Iris pigment epithelial cell (primary cell): ENCODE measurements around the gene NOSIP.
A peak's percentile ranks its signal among the peaks of the same experiment; 100 is the strongest.

ENCODE experiments used
- DNase-seq: peaks from one replicate; pipeline ENCODE4 v3.0.0-alpha.2; 2011; ENCODE audit warnings: low read depth

Gene NOSIP

GRCh38 chr19:49573009-49573408 is 7.3 kb downstream of the NOSIP start:
- no peak for DNase-seq

- no peak for DNase-seq
Measured at GRCh38 chr19:49570997-49571676, 9.2 kb downstream of the NOSIP start.

GRCh38 chr19:49570138-49570856 is 10.1 kb downstream of the NOSIP start:
- DNase-seq = peak; percentile 73

DNA sequence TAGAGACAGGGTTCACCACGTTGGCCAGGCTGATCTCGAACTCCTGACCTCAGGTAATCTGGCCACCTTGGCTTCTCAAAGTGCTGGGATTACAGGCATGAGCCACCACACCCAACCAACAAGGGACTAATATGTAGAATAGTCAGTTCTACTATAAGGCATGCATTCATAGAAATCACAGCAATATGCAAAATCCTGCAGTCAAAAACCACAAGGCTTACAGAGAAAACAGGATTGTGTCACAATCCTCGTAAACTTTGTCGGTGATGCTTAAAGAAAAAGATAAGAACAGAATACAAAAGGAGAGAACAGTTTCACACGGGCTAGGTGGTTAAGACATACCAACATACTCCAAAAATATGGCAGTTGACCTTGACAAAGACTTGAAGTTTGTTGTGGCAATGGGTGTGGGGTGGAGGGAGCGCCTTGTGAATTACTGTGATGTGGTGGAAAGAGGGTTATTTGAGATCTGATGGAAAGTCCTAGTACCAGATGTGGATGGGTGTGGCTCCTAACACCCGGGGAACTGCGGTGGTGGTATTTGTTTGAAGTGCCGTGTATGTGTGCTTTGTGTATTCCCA is 12.4 kb downstream of the NOSIP start:
- DNase-seq = peak; percentile 59

- DNase-seq = no peak
Measured at GRCh38 chr19:49566302-49566701, 14.1 kb downstream of the NOSIP start.

GRCh38 chr19:49565261-49565660 is 15.1 kb downstream of the NOSIP start:
- DNase-seq = peak; percentile 36

GRCh38 chr19:49564616-49565045 is 15.7 kb downstream of the NOSIP start:
- no peak for DNase-seq

DNA sequence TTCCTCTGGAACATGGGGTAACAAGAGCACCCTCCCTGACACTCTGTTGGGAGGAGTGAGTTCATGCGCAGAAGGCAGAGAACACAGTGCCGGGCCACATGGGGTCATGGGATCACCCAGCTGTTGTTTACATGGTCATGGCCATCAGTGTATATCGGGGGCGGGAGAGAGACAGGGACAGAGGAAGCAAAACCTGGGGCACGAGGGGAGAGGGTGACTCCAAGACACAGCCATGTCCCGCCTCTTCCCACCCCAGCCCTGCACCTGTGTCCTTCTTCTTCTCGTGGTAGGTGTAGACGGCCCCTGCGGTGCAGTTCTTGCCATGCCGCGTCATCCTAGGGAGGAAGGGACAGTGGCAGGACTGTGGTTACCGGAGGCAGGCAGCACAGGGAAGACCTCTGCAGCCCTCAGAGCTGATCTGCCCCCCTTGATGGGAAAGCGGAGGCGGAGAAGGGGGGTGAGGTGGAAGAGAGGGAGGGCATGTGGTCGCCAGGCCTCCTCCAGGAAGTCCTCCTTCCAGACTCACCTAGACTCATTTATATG is 19.9 kb downstream of the NOSIP start:
- no peak for DNase-seq

GRCh38 chr19:49559928-49560327 is 20.4 kb downstream of the NOSIP start:
- DNase-seq = no peak

GRCh38 chr19:49559443-49559842 is 20.9 kb downstream of the NOSIP start:
- no peak for DNase-seq

DNA sequence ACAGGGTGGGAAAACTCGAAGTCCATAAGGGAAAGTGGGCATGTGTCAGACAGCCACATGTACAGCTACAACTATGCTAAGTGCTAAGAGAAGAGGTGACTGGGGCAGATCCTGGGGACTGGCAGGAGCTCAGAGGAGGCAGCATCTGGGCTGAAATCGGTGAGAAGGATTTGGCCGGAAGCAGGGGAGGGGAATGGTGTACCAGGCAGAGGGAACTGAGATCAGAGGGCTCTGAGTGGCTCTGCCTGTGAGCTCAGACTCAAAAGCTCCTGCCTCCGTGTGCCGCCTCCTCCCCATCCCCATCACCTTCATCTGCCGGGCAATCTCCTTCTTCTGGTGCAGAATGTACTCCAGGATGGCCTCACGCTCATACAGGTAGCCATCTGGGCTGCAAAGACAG is 21.8 kb downstream of the NOSIP start:
- DNase-seq = no peak

GRCh38 chr19:49557641-49558325 is 22.6 kb downstream of the NOSIP start:
- no peak for DNase-seq

DNA sequence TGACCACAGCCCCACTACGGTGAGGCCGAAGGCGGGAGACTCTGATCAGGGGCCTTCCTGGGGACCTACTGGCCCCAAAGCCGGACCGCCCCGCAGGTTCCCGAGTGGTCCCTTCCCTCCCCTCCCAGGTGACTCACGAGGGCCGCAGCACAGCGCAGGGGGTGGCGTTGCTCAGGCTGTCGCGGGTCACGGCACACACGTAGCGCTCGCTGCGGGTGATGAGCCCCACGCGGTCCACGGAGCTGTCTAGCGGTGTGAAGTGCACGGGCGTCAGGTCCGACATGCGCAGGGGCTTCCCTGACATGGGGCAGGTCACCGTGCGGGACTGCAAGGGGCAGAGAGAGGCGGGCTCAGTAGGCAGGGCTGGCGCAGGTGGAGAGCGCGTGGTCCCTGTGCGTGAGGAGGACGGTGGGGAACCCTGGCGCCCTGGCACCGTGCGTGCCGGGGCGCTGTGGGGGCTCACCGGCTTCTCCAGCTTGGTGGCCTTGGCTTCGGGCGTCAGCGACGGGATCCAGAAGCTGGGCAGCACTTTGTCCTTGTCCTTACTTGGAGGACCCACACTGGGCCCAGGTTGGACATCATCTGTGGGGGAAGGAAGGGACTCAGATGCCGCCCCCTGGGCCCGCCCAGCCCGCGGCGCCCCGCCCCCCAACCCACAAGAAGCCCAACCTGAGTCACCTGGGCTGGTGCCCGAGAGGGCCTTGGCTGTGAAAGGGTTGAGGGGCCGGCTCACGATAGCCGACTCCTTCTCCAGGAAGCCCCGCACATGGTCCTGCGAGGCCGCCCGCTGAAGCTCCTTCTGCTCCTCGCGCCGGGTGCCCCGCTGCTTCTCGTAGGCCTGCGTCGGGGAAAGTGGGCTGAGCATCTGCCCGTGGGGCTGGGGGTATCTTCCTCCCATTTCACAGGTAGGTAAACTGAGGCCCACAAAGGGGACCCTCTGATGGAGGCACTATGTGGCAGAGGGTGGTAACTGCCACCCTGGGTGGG is 23.7 kb downstream of the NOSIP start:
- DNase-seq = no peak

DNA sequence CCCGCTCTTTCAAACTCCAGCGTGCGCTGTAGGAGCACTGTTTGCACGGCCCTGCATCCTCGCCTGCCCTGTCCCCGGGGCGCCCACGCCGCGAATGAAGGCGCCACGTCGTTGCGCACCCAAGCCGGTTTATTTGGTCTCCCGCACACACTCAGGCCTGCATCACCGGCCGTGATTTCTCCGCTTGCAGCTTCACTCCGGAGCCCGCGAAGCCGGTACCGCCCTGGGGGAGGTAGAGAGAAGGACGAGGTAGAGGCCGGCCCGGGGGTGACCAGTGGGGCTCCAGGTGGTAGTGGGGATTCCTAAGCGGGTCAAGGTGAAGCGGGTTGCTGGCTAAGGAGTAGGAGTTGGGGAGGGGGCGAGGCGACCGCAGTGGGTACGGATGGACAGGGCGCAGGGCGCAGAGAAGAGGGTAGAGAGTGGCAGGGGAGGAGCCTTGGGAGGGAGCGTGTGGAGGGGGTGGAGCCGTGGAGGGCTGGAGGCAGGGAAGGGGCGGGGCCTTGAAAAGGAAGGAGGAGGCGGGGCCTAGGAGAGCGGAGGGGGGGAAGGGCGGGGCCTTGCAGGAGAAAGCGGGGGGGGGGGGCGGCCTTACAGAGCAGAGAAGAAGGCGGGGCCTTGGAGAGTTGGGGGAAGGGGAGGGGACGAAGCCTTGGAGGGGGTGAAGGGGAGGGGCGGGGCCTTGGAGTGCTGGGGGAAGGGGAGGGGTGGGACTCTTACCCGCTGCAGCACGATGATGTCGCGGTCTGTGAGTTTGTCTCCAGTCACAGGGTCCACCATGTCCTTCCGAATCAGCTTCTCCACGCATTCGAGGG is 24.6 kb downstream of the NOSIP start:
- DNase-seq = peak; percentile 51

GRCh38 chr19:49554701-49555181 is 25.6 kb downstream of the NOSIP start:
- DNase-seq = no peak

GRCh38 chr19:49553451-49554271 is 26.7 kb downstream of the NOSIP start:
- DNase-seq = peak; percentile 83

GRCh38 chr19:49552749-49553148 is 27.6 kb downstream of the NOSIP start:
- DNase-seq = no peak

DNA sequence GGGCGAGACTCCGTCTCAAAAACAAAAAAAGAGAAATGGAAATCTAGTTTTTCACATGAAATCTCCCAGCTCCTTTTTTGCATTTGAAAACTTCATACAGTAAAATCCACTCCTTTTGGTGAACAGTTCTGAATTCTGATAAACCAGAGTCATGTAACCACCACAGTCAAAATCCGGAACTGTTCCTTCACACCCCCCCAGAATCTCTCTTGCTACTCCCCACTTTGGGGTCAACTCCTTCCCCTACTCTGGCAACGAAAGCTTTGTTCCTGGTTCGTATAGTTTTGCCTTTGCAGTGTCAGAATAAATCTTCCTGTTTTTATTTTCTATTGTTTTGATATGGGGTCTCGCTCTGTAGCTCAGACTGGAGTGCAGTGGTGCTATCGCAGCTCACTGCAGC is 28.8 kb downstream of the NOSIP start:
- no peak for DNase-seq

DNA sequence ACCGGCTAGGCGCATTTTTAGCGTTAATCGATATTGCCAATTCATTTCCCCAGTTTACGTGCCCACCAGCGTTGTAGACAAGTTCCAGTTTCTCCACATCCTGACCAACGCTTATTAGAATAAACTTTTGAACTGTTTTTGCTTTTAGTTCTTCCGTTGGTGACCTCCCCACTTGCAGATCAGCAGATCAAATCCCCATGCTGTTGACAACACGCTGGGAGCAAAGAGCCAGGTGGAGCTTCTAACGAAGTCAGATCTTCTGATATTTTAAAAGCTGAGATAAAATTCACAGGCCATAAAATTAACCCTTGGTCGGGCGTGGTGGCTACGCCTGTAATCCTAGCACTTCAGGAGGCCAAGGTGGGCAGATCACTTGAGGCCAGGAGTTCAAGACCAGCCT is 31.3 kb downstream of the NOSIP start:
- DNase-seq = no peak
